Loucy (cell line): ENCODE measurements around the gene ANO6.

ENCODE experiments used
- CTCF ChIP-seq: fragments of 200-600 bp; sonication (generic); conservative IDR thresholded peaks from 2 replicates; pipeline ENCODE4 v1.5.1; 2014; ENCODE audit warnings: mild to moderate bottlenecking, antibody characterized with exemption, low read length
- EZH2phosphoT487 ChIP-seq: fragments of 200-600 bp; IDR thresholded peaks from 2 replicates; pipeline ENCODE4 v1.6.1; 2018; ENCODE audit warnings: antibody characterized with exemption, mild to moderate bottlenecking, moderate library complexity, borderline replicate concordance

DNA sequence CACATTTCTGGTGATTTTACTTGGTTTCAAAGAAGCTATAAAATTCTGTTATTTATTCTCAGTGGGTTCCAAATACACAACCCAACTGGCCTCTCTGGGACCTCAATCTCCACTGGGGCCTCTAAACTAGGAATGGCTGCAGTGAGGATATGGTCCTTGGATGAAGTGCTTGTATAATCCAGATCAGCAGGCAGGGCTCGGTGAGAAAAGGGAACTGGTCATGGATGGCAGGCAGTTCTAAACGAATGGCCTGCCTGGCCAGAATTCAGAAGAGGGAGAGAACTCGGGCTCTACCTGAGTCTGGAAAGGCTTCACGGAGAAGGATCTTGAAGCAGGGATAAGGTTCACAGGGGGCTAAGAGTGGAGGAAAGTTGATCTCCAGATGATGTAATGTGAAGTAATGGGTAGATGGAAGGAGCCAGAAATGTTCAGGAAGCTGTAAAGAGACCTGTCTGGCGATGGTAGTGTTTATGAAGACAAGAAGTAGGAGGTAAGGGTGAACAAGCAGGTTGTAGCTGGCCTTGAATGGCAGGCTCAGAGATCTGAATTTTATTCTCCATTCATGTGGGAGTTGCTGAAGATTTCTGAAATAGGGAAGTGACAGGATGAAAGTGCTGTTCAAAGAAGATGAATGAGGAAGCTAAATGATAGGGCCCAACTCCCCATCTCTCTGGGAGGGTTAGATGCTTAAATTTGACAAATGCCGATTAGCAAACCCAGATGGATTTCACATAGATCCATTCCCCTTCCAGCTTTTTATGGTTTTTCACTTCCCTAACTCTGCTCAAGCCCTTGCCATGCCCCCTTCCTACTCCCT lies 31.5 kb upstream of the ANO6 start:
- TF ChIP-seq CTCF (no peak), EZH2phosphoT487 (no peak)
